Panc1 (cell line): ENCODE data around the gene PECR. TPM values are rescaled to one million over a fixed set of nuclear protein-coding genes. Genes with fewer than 3 reads are reported as not detected.

Experiments
- ATAC-seq: fragments of 200-7000 bp; cut with Tn5 transposase; 2 replicates; pipeline ENCODE4 v1.9.1; 2020; ENCODE audit warnings: mild to moderate bottlenecking, moderate library complexity
- BruUV-seq: library from RNA; stranded (reverse); fragments of 400-500 nt; replicated peaks from 2 replicates; lab custom pipeline; 2021; lab: Mats Ljungman, UMichigan
- CTCF ChIA-PET: fragments of 300-600 bp; sonication (Branson Sonifier 250); formaldehyde crosslinking; loops from one replicate; lab custom pipeline; 2022; ENCODE audit warnings: antibody characterized with exemption; lab: Charles Lee
- POLR2A ChIA-PET: fragments of 300-600 bp; sonication (Branson Sonifier 250); formaldehyde crosslinking; loops from one replicate; lab custom pipeline; 2022; ENCODE audit warnings: antibody characterized with exemption; lab: Charles Lee
- DNase-seq: peaks from one replicate; pipeline ENCODE4 v3.0.0-alpha.2; 2010; ENCODE audit warnings: low read depth, low spot score
- H3K27ac ChIP-seq: 2 replicates; pipeline ENCODE4 v1.5.1; 2011; ENCODE audit warnings: mild to moderate bottlenecking, low read length, inconsistent platforms
- H3K27me3 ChIP-seq: fragments of 200-500 bp; sonication (Bioruptor generic); 2 replicates; pipeline ENCODE4 v1.6.0; 2014; ENCODE audit warnings: low read length, inconsistent platforms; ENCODE audit not compliant: control insufficient read depth, insufficient read depth
- H3K36me3 ChIP-seq: fragments of 200-500 bp; sonication (Bioruptor generic); 2 replicates; pipeline ENCODE4 v1.5.1; 2014; ENCODE audit warnings: inconsistent platforms, mild to moderate bottlenecking, low read length, moderate library complexity; ENCODE audit not compliant: control insufficient read depth, insufficient read depth
- H3K4me1 ChIP-seq: 2 replicates; pipeline ENCODE4 v1.5.1; 2011; ENCODE audit warnings: inconsistent platforms, mild to moderate bottlenecking, low read length, moderate library complexity; ENCODE audit not compliant: control insufficient read depth, insufficient read depth
- H3K4me3 ChIP-seq, 2 experiments: 2 replicates each; pipeline ENCODE4 v1.5.1; 2011 to 2012; ENCODE audit warnings: low read depth in 2 of 2, low read length in 2 of 2, mild to moderate bottlenecking in 2 of 2, inconsistent platforms in 1 of 2, moderate library complexity in 1 of 2
- H3K9me3 ChIP-seq: fragments of 200-500 bp; sonication (Bioruptor generic); 2 replicates; pipeline ENCODE4 v1.5.1; 2014; ENCODE audit warnings: low read depth, mild to moderate bottlenecking, inconsistent platforms, low read length, moderate library complexity; ENCODE audit not compliant: control insufficient read depth, insufficient read depth
- POLR2AphosphoS5 ChIP-seq: IDR thresholded peaks from 2 replicates; pipeline ENCODE4 v1.6.1; 2012; ENCODE audit warnings: mild to moderate bottlenecking, low read depth, low read length, moderate library complexity
- SIN3A ChIP-seq: IDR thresholded peaks from 2 replicates; pipeline ENCODE4 v1.6.1; 2012; ENCODE audit warnings: low read depth, mild to moderate bottlenecking, low read length, moderate library complexity, borderline replicate concordance; ENCODE audit not compliant: insufficient read depth
- TCF7L2 ChIP-seq: IDR thresholded peaks from 2 replicates; pipeline ENCODE4 v1.6.1; 2011; ENCODE audit warnings: mild to moderate bottlenecking, low read depth, low read length, inconsistent platforms
- in situ Hi-C: cut with HindIII; loops from 2 replicates; pipeline ENCODE4 v1.10.0; 2016; ENCODE audit warnings: low sequenced_read_pairs, low pct_unique_long_range_greater_than_20kb
- intact Hi-C: fragments of 100-400 bp; cut with micrococcal nuclease; formaldehyde crosslinking; loops from one replicate; pipeline ENCODE4 v1.10.0; 2022; ENCODE audit not compliant: unreplicated experiment
- total RNA-seq: library from RNA; stranded (reverse); gene quantifications from one replicate; pipeline ENCODE4 v1.2.1, GENCODE V29; 2021; ENCODE audit not compliant: unreplicated experiment
- TF ChIP-seq, protein P1 (sequence below): fragments of 450-650 bp; IDR thresholded peaks from 2 replicates; pipeline ENCODE4 v1.5.1; 2017; ENCODE audit warnings: mild to moderate bottlenecking
- TF ChIP-seq, protein P2 (sequence below), 2 experiments: IDR thresholded peaks; 2 replicates each; pipeline ENCODE4 v1.6.1; 2011 to 2012; ENCODE audit warnings: low read depth in 2 of 2, control low read depth in 1 of 2, low read length in 1 of 2, mild to moderate bottlenecking in 1 of 2, moderate library complexity in 1 of 2; ENCODE audit not compliant: insufficient read depth in 1 of 2

Gene PECR
- total RNA-seq, 1 experiment from 2014 or later: 16.5 TPM

- BruUV-seq: no TSS peak
- Histone ChIP-seq H3K36me3 (no peaks in the 10 kb centered on the region; the same call in 1 of the 2 replicates), H3K9me3 (no peaks in the 10 kb centered on the region), H3K27ac (no peak overlapping the region), H3K27me3 (no peaks in the 10 kb centered on the region), H3K4me1 (no peaks in the 10 kb centered on the region), H3K4me3 (no peak overlapping the region)
- intact Hi-C loops (no loop called here), in situ Hi-C loops (no loop called here)
- DNase-seq (no peak), ATAC-seq (no peak)
- POLR2A ChIA-PET: interaction anchor here (0.6 kb wide), 1 partner anchor 415 kb away, joined by 3 read pairs; no protein-coding TSS in a partner anchor
- CTCF ChIA-PET: no interaction called here
- TF ChIP-seq POLR2AphosphoS5 (no peak), TCF7L2 (no peak), SIN3A (no peak)
- TF ChIP-seq, protein P1, sequence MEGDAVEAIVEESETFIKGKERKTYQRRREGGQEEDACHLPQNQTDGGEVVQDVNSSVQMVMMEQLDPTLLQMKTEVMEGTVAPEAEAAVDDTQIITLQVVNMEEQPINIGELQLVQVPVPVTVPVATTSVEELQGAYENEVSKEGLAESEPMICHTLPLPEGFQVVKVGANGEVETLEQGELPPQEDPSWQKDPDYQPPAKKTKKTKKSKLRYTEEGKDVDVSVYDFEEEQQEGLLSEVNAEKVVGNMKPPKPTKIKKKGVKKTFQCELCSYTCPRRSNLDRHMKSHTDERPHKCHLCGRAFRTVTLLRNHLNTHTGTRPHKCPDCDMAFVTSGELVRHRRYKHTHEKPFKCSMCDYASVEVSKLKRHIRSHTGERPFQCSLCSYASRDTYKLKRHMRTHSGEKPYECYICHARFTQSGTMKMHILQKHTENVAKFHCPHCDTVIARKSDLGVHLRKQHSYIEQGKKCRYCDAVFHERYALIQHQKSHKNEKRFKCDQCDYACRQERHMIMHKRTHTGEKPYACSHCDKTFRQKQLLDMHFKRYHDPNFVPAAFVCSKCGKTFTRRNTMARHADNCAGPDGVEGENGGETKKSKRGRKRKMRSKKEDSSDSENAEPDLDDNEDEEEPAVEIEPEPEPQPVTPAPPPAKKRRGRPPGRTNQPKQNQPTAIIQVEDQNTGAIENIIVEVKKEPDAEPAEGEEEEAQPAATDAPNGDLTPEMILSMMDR: no peak
- TF ChIP-seq, protein P2, sequence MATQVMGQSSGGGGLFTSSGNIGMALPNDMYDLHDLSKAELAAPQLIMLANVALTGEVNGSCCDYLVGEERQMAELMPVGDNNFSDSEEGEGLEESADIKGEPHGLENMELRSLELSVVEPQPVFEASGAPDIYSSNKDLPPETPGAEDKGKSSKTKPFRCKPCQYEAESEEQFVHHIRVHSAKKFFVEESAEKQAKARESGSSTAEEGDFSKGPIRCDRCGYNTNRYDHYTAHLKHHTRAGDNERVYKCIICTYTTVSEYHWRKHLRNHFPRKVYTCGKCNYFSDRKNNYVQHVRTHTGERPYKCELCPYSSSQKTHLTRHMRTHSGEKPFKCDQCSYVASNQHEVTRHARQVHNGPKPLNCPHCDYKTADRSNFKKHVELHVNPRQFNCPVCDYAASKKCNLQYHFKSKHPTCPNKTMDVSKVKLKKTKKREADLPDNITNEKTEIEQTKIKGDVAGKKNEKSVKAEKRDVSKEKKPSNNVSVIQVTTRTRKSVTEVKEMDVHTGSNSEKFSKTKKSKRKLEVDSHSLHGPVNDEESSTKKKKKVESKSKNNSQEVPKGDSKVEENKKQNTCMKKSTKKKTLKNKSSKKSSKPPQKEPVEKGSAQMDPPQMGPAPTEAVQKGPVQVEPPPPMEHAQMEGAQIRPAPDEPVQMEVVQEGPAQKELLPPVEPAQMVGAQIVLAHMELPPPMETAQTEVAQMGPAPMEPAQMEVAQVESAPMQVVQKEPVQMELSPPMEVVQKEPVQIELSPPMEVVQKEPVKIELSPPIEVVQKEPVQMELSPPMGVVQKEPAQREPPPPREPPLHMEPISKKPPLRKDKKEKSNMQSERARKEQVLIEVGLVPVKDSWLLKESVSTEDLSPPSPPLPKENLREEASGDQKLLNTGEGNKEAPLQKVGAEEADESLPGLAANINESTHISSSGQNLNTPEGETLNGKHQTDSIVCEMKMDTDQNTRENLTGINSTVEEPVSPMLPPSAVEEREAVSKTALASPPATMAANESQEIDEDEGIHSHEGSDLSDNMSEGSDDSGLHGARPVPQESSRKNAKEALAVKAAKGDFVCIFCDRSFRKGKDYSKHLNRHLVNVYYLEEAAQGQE (IDR thresholded peaks at IDR 0.05; ENCODE audit: insufficient read depth in 1 of 2, low read depth in 2 of 2, low read length in 1 of 2): no peak
Measured at GRCh38 chr2:216066230-216066629, 15.4 kb downstream of the PECR start.

- no peak for DNase-seq
- Histone ChIP-seq H3K4me3 (no peak overlapping the region), H3K27ac (no peak overlapping the region), H3K4me1 (no peaks in the 10 kb centered on the region), H3K9me3 (no peaks in the 10 kb centered on the region), H3K36me3 (no peaks in the 10 kb centered on the region; the same call in 1 of the 2 replicates), H3K27me3 (no peaks in the 10 kb centered on the region)
- ChIA-PET POLR2A (no interaction called here), CTCF (no interaction called here)
- TF ChIP-seq, protein P1: no peak
- TF ChIP-seq, protein P2 (IDR thresholded peaks at IDR 0.05; ENCODE audit: insufficient read depth in 1 of 2, low read depth in 2 of 2, low read length in 1 of 2): no peak
- TF ChIP-seq SIN3A (no peak), TCF7L2 (no peak), POLR2AphosphoS5 (no peak)
- intact Hi-C loops (no loop called here), in situ Hi-C loops (no loop called here)
- ATAC-seq: no peak
- BruUV-seq: no TSS peak
Measured at GRCh38 chr2:216064665-216065064, 16.9 kb downstream of the PECR start.
